Right lobe of liver (tissue), 4 donors: ENCODE data around the gene ARHGEF35.
"Not testable (repeated sequence)": the region's sequence is repeated elsewhere in the genome, so short reads cannot be mapped to it uniquely, and the experiment has no call there.

ENCODE experiments used
- POLR2A ChIP-seq: fragments of 450-650 bp; IDR thresholded peaks from one replicate; pipeline ENCODE4 v1.6.1; 2017; ENCODE audit warnings: antibody characterized with exemption, mild to moderate bottlenecking
- TF ChIP-seq, protein P1 (sequence below), 4 donors: fragments of 200-600 bp in 3 of 4; fragments of 450-650 bp in 1 of 4; IDR thresholded peaks; one replicate each; pipeline versions ENCODE4 v1.5.1 to v1.8.0; 2016 to 2022; ENCODE audit warnings: antibody characterized with exemption in 4 of 4, mild to moderate bottlenecking in 2 of 4
- donor health status: DM: no; HTN: no; CAD: no.
- donor health status: DM: no; HTN: no; CAD: no.
- donor health status: DM: no; HTN: yes; CAD: no.

DNA sequence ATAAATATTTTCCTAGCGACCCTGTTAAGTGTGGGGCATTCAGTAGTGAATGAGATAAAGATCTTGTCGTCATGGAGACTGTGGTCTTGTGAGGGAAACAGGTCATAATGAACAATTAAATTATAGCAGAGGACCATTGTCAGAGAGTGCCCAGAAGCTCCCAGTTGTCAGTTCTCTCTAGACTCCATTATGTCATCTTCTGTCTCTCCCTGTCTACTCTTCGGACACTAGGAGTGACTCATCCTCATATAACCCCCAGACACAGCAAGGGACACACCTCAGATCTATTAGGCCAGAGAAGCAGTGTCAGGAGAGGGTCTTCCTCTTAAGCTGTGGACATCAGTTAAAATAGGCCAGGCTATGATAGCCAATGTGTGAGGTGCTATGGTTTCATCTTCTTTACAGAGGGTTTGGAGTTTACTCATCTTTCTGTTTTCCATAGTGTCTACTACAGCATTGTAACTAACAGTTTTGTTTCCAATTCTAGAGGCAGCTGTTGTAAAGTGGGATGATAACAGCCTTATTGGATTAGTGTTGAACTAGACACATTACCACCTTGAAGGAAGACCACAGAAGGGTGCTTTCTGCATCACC lies 7.0 kb downstream of the ARHGEF35 start:
- not testable (repeated sequence) for TF ChIP-seq POLR2A
- TF ChIP-seq, protein P1, sequence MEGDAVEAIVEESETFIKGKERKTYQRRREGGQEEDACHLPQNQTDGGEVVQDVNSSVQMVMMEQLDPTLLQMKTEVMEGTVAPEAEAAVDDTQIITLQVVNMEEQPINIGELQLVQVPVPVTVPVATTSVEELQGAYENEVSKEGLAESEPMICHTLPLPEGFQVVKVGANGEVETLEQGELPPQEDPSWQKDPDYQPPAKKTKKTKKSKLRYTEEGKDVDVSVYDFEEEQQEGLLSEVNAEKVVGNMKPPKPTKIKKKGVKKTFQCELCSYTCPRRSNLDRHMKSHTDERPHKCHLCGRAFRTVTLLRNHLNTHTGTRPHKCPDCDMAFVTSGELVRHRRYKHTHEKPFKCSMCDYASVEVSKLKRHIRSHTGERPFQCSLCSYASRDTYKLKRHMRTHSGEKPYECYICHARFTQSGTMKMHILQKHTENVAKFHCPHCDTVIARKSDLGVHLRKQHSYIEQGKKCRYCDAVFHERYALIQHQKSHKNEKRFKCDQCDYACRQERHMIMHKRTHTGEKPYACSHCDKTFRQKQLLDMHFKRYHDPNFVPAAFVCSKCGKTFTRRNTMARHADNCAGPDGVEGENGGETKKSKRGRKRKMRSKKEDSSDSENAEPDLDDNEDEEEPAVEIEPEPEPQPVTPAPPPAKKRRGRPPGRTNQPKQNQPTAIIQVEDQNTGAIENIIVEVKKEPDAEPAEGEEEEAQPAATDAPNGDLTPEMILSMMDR (IDR thresholded peaks at IDR 0.05): not testable (repeated sequence)
